Superior temporal gyrus (tissue), 1 donor: Measurements from ENCODE around the gene ODR4.
"Not testable (repeated sequence)": the region's sequence is repeated elsewhere in the genome, so short reads cannot be mapped to it uniquely, and the experiment has no call there.

Experiments used
- DNase-seq: peaks from one replicate; pipeline ENCODE4 v3.0.0-alpha.2; 2016; ENCODE audit errors: extremely low spot score

Gene ODR4

DNA sequence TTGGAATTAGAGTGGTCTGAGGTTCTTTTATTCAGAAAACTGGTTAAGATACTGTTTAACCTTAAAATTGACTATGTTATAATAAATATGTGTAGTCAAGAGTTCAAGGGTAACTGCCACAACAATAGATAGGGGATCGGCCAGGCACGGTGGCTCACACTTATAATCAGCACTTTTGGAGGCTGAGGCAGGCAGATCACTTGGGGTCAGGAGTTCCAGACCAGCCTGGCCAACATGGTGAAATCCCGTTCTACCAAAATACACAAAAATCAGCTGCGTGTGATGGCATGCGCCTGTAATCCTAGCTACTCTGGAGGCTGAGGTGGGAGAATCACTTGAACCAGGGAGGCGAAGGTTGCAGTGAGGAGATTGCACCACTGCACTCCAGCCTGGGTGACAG is 45.8 kb downstream of the ODR4 start:
- DNase-seq: no peak

DNA sequence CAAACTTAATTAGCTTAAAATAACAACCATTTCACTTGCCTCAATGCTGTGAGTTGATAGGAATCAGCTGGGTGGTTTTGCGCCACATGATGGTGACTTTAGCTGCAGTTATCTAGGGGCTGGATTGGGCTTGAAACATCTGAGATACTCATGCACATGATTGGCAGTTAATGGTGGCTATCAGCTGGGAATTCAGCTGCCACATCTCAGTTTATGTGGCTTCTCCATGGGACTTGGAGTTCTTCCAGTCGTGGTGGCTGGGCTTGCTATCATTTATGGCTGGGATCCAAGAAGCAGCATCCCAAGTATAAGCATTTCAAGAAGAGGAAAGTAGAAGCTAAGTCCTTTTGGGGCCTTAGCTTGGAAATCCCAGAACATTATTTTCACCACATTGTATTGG is 48.9 kb downstream of the ODR4 start:
- no peak for DNase-seq

DNA sequence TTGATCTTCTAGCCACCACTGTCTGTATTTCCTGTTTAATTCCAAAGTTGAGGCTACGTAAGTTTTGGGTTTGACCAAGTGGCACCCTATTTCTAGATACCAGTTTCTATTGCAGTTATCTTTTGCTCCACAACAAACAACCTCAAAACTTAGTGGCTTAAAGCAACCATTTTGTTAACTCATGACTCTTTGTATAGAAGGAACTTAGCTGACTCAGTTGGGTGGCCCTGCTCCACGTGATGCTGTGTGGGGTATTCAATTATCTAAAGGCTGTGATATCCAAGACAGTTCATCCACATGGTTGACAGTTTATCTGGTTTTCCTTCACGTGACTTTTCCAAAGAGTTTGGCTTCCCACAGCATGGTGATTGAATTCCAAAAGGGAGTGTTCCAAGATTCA is 50.5 kb downstream of the ODR4 start:
- DNase-seq: no peak

- DNase-seq: no peak
Observed at GRCh38 chr1:186429017-186429416, 53.4 kb downstream of the ODR4 start.

DNA sequence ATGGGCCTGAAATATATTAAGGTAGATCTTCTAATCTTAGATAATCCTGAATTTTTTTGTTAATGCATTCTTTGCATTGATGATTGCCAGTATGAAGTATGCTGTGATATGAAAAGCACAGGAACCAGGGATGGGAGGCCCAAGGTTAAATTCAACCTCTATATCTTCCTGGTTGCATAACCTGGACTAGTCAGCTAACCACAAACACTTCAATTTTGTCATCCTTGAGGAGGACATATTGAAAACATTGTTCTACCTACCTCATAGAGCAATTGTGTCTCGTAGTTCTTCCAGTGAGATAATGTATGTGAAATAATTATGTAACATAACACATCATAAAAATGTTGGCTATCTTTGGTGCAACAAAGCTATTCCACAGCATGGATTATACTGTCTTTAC is 59.7 kb downstream of the ODR4 start:
- no peak for DNase-seq

- DNase-seq: no peak
Observed at GRCh38 chr1:186438567-186438966, 62.9 kb downstream of the ODR4 start.

GRCh38 chr1:186440584-186440983 is 64.9 kb downstream of the ODR4 start:
- DNase-seq: no peak

DNA sequence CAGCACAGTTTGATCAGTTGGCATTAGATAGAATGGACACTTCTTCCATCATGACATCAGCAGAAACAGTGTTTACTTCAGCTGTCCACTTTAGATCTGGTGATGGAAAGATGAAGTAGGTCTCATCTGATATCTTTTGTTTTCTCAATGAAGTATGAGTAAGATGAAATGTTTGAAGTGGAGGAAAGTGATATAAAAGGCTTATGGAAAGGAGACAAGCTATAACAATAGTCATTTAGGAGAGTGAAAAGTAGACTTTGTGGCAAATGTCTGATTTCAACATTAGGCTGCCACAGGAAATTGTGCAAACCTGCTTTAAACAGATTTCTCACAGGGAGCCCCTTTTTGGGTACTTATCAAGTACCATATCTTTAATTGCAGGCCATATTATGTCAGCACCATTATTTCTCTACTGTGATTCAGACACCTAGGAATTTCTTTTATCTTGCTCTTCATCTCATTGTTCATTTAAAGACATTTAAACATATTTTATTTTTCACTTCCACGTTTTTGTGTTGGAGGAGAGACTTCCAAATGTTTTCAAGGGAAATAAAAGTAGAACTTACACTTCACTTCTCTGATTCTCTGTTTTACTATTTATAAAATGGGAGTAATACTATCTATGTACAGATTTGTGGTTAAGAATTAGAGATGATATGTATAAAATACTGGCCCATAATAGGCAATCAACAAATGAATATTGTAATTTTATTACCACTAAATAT is 67.2 kb downstream of the ODR4 start:
- DNase-seq: no peak

DNA sequence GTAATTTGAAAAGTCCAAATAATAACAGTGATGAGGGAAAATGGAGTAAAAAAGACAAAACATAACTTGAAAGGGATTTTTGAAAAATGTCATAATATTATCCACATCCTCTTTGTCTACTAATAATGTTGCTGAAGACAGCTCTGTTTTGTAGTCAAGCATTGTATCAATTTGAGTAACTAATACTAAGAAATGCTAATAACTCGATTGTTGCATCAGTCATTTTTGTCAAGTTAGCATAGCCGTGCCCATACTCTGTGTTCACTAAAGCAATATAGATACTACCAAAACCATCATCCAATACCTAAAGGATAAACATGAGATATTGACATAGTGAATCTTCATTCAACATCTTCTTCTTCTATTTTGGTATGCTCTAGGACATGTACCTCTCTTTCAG is 68.0 kb downstream of the ODR4 start:
- no peak for DNase-seq

DNA sequence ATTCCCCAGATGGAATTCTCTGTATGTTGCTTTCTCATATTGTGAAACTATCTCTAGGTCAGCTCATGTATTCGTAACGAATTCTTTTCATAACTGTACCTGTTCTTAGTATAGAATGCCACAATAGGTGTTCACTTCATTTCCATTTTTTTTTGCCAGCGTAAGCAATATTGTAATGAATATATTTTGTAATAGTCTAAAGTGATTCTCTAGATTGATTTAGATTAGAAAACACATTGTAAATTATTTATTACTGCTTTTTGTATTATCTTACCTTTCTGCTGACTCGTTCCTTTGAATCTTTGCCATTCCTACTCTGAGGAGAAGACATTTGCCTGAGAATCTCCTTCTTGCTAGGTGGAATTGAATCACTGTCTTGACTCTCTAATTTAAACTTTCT is 70.5 kb downstream of the ODR4 start:
- no peak for DNase-seq

- no peak for DNase-seq
Observed at GRCh38 chr1:186454981-186455380, 79.3 kb downstream of the ODR4 start.

- DNase-seq: no peak
Observed at GRCh38 chr1:186456729-186457255, 81.2 kb downstream of the ODR4 start.

DNA sequence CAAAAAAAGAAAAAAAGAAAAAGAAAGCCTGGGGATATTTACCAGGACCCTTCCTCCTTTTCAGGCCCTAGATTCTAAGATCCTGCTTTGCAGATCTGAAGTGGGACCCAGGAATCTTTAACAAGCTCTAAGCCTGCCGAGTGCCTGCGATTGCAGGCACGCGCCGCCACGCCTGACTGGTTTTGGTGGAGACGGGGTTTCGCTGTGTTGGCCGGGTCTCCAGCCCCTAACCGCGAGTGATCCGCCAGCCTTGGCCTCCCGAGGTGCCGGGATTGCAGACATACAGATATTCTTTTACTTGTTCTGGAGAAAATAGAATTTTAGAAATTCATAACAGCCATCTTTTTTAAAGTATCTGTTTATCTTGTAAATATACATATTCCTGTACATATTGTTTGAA is 83.5 kb downstream of the ODR4 start:
- not testable (repeated sequence) for DNase-seq

DNA sequence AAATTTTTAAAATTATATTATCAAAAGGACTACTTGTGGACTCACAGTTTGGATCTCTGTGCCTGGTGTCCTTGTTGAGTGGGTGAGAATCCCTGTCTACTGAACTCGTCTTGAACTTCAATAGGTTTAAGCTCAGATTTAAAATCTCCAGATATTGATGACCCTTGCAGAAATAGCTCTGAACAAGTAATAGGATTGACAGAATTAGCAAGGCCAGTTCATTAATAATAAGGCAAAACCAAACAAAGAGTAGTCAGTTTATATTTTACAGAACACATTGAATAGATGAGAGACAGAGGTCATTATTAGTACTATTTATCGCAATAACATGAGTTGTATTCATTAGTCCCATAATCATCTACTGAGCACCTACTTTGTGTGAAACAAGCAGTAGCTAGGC is 85.4 kb downstream of the ODR4 start, which contains the start of gene PDC:
Gene PDC, minus strand, starts transcription at position 101 of the 400 bp plus-strand sequence. CDS start 11,655 bp downstream, outside the sequence.
- no peak for DNase-seq

- DNase-seq: no peak
Observed at GRCh38 chr1:186463511-186463910, 87.9 kb downstream of the ODR4 start.

- no peak for DNase-seq
Observed at GRCh38 chr1:186463926-186464325, 88.3 kb downstream of the ODR4 start.

- DNase-seq: not testable (repeated sequence)
Observed at GRCh38 chr1:186465491-186465890, 89.9 kb downstream of the ODR4 start.

- DNase-seq: no peak
Observed at GRCh38 chr1:186465946-186466345, 90.3 kb downstream of the ODR4 start.
